GM21367 (cell line): ENCODE measurements around the gene SLC52A3.

Experiments
- ATAC-seq: cut with Tn5 transposase; IDR thresholded peaks from one replicate; pipeline ENCODE4 v1.9.1; 2021; ENCODE audit not compliant: unreplicated experiment

The SLC52A3 gene

DNA sequence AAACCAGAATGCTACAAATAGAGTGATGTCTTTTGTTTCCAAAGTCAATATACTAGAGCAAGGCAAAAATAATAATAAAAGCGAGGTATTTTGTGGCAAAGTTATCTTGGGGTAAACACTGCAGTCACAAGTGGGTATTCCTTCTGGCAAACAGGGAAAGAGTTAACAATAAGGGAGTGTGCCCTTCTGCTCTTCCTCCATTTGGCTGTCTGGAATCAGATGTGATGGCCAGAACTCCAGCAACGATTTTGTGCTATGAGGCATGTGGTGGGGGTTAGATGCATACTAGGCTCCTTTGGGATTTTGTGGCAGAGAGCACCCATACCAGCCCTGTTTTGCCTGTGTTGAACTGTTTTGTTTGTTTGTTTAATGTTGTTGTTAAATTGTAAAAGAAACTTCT lies 2.4 kb upstream of the SLC52A3 start:
- no peak for ATAC-seq

DNA sequence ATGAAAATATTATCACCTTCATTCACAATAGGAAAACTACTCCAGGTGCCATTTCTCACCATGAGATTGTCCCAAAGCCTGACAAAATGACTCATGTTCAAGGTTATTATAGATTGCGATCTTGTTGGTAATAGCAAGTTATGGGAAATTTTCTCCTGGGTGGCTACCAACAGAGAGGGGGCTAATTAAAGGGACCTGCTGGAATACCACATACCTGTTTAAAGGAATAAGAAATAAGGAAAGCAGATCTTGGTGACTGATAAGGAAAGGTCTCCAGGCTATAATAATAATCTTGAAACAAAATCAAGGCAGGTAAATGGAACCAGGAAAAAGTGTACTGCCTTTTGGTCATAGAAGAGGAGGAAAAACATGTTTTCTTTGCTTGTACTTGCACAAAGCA lies 1.4 kb downstream of the SLC52A3 start:
- ATAC-seq, result no peak

DNA sequence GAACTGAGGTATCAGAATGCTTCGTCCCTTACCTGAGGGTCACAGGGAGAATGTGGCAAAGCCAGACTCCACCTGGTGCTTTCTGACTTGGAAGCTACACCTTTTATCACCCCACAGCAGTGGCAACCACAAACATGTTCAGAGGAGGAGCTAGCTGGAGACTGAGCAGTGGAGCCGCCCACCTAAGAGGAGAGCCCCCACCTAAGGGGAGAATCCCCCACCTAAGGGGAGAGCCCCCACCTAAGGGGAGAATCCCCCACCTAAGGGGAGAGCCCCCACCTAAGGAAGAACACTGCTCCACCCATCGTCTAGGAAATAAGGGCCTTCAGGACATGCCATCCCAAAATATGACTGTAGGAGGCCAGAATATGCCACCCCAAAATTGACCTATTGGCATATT lies 4.0 kb downstream of the SLC52A3 start:
- no peak for ATAC-seq

DNA sequence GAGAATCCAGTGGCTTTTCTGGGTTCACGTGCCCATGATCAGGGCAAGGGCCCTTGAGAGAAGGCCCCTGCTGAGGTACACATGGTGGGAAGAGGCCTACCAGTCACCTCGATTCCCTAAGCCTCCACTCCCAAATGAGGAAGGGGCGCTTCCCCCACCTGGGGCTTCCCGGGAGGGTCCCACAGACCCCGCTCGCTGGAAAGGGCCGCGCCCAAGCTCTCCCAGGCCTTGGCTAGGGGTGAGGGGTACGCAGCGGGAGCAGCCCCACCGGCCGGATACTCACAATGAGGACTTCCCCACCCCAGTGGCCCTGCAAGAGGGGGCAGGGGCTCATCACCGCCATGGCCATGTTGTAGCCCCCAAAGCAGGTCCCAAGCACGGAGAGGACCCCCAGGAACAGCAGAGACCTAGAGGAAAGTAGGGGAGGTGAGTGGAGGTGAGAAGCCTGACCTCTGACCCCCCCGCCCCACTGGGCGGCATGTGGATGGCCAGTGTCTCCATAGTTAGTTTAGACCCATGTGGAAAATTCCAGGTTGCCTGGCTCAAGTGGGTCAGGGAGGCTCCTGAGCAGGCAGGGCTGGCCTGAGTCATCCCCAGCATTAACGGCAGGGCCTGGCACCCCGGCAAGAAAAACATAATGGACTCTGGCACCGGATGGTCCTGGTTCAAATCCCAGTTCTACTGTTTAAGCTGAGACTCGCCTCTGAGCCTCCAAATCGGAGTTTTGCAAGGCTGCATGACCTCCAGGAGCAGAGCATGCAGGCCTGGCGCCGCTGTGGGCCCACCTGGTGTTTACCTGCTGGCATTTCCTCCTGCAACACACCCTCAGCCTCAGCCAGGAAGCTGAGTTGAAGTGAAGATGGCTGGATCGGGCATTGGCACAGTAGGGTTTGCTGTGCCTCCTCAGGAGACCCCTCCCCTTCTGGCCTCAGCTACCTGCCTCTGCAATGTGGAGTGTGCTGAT lies 6.6 kb downstream of the SLC52A3 start:
- ATAC-seq, result no peak

DNA sequence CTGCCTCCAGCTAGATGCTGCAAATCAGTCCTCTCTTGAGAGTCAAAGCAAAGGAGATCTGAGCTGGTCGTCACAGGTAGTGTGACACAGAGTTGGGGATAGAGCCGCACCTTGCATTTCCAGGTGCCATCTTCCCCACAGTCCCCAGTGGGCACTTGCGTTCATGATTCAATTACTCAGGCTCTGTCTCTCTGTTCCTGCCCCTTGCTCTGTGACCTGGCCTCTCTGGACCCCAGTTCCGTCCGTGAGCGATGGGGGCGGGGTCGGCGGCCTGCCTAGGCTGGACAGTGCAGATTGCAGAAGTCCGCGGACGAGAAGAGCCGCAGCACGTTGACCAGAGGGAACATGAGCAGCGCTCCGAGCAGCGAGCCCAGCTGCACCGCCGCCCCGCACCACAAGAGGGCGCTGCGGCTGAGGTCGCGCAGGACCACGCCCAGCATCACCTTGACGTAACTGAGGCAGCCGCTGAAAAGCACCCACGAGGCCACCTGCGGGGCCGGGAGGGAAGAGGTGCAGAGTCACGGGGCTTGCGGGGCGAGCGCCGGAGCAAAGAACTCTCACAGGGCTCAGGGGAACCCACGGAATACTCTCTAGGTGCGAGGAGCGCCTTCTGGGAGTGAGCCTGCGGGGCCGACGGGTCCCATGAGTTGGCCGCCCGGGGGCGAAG lies 7.4 kb downstream of the SLC52A3 start:
- no peak for ATAC-seq

DNA sequence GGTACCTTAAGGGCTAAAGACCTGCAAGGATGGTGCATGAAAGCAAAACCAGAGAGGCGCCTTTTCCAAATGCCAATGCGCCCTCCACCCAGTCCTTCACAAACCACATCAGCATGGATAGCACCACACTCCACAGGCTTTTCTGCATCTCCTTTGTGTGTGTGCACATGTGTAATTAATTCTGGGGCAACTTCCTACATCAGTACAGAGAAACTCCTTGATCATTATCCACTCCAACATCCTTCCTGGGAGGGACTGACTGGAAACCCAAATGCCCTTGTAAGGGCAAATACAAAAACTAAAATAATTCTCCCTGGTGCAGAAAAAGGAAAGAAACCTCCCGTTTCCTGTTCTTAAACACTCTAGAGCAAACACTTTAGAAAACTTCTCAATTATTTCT lies 10.8 kb downstream of the SLC52A3 start:
- ATAC-seq, result no peak

DNA sequence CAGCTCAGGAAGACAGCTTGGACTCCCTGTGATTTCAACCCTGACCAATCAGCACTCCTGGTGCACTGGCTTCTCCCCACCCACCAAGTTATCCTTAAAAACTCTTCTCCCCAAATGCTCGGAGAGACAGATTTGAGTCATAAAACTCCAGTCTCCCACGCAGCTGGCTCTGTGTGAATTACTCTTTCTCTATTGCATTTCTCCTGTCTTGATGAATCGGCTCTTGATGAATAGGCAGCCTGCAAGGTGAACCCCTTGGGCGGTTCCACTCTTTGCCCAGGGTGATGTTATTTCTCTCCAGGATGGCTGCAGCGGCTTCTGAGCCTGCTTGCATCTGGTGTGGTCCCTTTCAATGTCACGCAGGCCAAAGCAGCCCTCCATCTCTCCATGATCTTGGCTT lies 12.4 kb downstream of the SLC52A3 start:
- no peak for ATAC-seq

DNA sequence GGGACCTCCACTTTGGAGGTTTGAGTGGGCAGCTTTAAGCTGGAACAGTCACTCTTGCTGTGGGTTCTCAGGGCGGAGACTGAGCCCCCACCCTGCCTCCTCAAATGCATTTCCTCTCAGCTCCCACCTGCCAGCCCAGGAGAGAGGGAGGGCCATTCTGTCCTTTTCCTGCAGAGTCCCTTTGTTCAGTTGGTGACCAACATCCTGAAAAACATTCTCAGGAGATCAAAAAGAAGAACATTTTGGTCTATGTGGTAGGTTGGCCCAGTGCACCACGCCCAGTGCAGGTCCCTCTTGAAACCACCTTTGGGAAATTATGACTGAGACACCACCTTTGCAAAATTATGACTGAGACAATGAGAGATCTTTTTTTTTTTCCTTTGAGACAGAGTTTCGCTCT lies 13.4 kb downstream of the SLC52A3 start:
- ATAC-seq, result no peak

DNA sequence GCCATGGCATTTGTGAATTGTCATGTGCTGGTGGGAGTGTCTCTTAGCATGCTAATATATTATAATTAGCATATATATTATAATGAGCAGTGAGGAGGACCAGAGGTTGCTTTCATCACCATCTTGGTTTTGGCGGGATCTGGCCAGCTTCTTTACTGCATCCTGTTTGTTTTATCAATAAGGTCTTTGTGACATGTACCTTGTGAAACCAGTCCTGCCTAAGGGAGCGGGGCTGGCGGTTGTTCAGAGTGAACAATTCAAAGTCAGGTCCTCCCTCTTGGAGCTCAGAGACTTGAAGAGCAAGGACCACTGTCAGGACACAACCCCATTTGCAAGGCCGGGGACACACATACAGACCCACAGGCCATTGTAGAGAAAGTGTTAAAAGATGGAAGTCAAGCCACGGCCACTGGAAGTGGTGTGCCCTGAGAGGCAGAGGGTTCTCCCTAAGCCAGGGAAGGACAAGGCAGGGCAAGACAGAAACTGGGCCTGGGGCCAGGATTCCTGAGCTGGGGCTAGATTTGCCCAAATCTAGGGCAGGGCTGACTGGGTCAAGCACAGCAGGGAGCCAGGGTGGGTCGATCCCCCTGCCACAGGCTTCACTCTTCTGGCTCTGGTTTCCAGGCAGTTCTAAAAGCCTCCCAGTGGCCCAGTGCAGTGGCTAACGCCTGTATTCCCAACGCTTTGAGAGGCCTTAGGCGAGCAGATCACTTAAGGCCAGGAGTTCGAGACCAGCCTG lies 14.2 kb downstream of the SLC52A3 start:
- no peak for ATAC-seq

DNA sequence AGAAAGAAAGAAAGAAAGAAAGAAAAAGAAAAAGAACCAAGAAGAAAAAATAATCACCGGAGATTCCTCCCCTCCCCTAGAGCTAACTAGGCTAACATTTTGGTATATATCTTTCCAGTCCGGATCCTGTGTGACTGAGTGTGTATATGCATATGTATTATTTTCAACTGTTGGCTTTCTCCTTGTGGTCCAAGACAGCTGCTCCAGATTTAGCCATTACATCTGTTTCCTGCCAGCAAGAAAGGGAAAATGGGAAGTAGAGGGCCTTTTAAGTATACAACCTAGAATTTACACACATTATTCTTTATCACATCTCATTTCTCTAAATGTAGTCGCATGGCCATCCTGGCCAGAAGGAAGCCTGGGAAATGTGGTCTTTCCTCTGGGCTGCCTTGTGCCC lies 15.2 kb downstream of the SLC52A3 start:
- no peak for ATAC-seq

DNA sequence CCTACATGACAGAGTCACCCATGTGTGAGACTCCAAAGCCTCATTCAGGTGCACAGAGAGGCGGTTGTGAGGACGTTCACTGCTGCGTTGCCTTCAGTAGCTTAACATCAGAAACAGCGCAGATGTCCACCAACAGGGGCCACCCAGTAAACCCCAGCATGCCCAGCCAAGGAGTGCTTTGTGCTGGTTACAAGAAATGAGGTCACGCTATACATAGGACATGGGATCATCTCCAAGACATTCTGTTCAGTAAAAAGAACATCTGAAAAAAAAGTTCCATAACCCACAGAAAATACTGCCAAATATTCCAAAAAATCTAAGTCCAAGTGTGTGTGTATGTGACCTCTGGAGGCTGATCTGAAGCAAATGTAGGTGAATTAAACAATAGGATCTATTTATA lies 16.0 kb downstream of the SLC52A3 start:
- no peak for ATAC-seq

DNA sequence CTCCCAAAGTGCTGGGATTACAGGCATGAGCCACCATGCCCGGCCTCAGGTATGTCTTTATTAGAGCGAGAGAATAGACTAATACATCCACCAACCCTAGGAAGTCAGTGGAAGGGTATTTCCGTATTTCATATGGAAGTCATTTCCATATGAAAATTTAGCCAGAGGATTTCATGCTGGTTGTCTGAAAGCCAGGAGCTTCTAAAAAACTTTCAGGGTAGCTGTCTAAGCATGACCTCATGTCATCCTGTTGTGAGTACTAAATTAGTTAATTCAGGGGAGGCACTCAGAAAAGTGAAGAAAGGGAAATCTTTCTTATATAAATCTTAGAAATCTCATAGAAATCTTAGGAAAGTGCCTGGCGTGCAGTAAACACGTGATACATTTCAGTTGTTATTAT lies 16.5 kb downstream of the SLC52A3 start:
- no peak for ATAC-seq

DNA sequence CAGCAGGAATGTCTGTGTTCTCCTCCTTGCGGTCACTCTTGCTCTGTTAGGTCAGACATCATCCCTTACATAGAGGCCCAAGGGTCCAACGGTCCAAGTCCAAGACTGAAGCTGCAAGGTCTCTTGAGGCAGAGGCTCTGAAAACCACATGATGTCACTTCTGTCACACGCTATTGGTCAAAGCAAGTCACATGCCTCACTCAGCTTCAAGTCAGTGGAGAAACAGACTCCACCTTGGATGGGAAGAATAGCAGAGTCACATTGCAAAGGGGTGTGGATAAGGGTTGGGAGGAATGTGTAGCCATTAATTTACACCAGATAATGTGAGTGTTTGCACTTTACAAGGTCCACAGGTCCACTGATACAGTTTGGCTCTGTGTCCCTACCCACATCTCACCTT lies 17.5 kb downstream of the SLC52A3 start:
- ATAC-seq, result no peak

DNA sequence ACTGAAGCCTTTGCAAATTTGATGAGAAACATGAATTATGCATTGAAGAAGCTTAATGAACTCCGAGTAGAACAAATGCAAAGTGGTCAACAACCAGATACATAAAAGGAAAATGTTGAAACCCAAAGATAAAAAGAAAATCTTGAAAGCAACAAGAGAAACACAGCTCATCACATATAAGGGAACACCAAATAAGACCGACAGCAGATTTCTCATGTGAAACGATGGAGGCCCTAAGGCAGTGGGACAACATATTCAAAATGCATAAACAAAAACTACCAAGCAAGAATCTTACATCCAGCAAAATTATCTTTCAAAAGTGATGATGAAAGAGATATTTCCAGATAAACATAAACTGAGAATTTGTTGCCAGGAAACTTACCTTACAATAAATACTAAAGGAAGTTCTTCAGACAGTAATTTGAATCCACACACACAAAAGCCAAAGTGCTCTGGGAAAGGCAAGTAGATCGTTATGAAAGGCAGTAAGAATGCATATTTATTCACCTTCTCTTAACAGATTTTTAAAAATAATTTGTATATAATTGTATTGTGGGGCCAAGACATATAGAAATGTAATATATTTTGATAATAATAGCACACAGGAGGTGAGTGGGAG lies 22.5 kb downstream of the SLC52A3 start:
- no peak for ATAC-seq

DNA sequence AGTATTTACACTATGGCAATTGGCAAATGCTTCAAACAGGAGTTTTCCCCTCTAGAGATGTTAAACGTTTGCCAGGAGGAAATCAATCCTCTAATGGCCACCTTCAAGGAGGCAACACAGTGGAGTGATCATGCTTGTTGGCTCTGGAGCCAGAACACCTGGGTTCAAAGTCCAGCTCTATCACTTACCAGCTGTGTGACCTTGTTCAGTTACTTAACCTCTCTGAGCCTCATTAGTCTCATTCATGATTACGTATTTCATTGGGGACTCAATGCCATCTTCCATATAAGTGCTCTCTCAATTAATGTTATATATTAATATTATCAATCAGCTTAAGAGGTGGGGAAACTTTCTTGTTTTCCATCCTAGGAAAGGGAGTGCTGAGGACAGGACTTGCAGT lies 26.1 kb downstream of the SLC52A3 start:
- ATAC-seq, result no peak

DNA sequence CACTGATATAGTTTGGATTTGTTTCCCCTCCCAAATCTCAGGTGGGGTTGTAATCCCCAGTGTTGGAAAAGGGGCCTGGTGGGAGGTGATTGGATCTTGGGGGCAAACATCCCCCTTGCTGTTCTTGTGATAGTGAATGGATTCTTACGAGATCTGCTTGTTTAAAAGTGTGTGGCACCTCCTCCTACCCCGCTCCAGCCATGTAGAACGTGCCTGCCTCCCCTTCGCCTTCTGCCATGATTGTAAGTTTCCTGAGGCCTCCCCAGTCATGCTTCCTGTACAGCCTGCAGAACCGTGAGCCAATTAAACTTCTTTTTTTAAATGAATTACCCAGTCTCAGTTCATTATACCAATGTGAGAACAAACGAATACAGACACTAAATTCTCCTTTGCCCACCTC lies 26.7 kb downstream of the SLC52A3 start:
- no peak for ATAC-seq

DNA sequence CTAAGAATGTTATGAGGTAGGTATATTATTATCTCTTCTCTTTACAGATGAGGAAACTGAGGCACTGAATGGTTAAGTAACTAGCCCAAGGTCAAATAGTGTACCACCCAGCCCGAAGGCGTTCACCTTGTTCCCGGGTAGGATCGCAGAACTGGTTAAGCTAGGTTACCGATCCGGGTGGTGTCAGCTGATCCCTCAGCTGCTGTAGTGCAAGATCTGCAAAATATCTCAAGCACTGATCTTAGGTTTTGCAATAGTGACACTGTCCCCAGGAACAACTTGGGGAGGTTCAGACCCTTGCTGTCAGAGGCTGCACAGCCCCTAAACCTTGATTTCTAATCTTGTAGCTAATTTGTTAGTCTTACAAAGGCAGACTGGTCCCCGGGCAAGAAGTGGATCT lies 28.1 kb downstream of the SLC52A3 start:
- ATAC-seq, result no peak

DNA sequence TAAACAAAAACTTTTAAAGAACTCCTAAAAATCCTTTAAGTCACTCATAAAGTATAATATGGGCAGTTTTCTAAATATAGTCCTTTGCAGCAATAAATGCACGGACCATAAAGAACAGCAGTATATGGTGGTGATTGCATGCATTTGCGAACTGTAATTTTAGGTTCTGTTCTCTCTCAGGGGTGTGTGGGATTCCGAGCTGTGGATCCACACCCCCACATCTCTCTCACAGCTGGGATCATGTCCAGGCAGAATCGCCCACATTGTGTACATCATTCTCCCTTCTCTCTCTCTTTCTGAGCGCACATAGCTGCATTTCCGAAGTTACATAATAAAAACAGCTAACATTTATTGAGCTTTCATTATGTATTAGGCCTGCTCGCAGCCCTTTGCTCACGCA lies 28.6 kb downstream of the SLC52A3 start:
- ATAC-seq, result no peak

DNA sequence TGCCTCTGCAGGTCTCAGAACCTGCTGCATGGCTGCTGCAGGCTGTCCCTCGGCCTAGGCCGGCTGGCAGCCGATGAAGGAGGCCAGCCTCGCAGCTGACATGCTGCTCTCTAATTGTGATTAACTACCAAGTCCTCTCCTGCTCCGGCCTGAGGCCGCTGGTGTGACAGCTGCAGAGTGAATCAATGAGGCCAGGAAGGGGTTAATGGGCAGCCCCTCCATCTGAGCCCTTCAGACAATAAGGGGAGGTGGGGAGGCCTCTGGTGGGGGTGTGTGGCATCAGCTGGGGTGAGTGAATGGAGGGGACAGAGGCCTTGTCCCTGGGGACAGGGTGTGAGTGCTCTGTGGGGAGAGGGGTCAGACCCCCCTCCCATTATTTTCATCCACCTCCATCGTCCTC lies 34.4 kb downstream of the SLC52A3 start:
- no peak for ATAC-seq

DNA sequence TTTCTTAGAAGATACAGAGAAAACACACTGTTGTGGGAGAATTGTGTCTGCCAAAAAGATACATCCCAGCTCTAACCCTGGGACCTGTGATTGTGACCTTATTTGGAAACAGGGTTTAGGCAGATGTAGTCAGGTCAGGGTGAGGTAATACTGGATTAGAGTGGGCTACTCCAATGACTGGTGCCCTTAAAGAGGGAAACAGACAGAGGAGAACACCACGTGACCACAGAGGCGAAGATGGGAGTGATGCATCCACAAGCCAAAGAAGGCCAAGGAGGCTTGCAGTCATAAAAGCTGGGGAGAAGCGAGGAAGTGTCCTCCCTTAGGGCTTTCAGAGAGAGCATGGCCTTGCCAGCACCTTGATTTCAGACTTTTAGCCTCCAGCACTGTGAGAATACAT lies 35.6 kb downstream of the SLC52A3 start:
- ATAC-seq, result no peak

DNA sequence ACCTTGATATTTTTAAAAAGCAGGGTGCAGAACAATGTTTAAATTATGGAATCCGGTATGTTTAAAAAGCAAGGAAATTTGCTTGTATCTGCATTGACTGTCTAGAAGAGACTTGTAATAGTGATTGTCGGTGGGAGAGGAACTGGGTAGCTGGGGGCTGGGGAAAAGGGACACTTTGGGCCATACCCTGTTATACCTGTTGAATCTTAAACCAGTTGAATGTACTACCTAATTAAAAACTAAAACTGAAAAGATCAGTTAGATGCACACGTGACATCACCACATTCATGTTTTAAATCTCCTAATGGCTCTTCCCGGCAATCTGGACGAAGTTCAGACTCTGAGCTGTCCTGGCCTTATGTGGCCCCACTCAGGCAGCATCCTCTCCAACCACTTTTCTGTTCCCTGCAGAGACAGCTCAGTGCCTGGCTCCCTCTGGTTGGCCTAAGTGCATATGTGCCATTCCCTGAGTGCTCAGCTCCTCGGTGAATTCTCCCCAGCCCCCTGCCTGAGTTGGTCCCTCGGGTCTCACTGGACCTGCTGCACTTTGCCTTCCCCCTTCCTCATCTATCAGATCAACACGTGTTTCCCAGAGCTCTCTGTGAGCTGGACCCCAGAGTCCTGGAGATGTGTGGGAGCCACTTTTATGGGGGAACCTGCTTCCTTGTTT lies 36.3 kb downstream of the SLC52A3 start:
- no peak for ATAC-seq
